ENCODE measurements around the gene ALDH8A1.
"Not testable (repeated sequence)": the region's sequence is repeated elsewhere in the genome, so short reads cannot be mapped to it uniquely, and the experiment has no call there.

The ALDH8A1 gene

GRCh38 chr6:134908906-134909516, 40.9 kb downstream of the ALDH8A1 start:
- no peak for DNase-seq

GRCh38 chr6:134904731-134905130, 45.2 kb downstream of the ALDH8A1 start:
- DNase-seq, result not testable (repeated sequence)

GRCh38 chr6:134903448-134903847, 46.5 kb downstream of the ALDH8A1 start:
- DNase-seq, result no peak

GRCh38 chr6:134902936-134903335, 47.0 kb downstream of the ALDH8A1 start:
- no peak for DNase-seq

- DNase-seq, result no peak
Measured at GRCh38 chr6:134902074-134902861, 47.6 kb downstream of the ALDH8A1 start.

GRCh38 chr6:134898575-134898974, 51.3 kb downstream of the ALDH8A1 start:
- DNase-seq, result no peak

- DNase-seq, result not testable (repeated sequence)
Measured at GRCh38 chr6:134898166-134898565, 51.7 kb downstream of the ALDH8A1 start.

GRCh38 chr6:134896910-134897309, 53.0 kb downstream of the ALDH8A1 start:
- no peak for DNase-seq

- DNase-seq, result no peak
Measured at GRCh38 chr6:134894800-134895199, 55.1 kb downstream of the ALDH8A1 start.

GRCh38 chr6:134892362-134892761, 57.5 kb downstream of the ALDH8A1 start:
- DNase-seq, result no peak

GRCh38 chr6:134891633-134892032, 58.3 kb downstream of the ALDH8A1 start:
- DNase-seq, result no peak

- no peak for DNase-seq
Measured at GRCh38 chr6:134888316-134888715, 61.6 kb downstream of the ALDH8A1 start.

GRCh38 chr6:134884752-134885151, 65.1 kb downstream of the ALDH8A1 start:
- DNase-seq, result no peak

- DNase-seq, result no peak
Measured at GRCh38 chr6:134883314-134883713, 66.6 kb downstream of the ALDH8A1 start.

GRCh38 chr6:134882426-134883038, 67.4 kb downstream of the ALDH8A1 start:
- peak; percentile 15 for DNase-seq

GRCh38 chr6:134880487-134881190, 69.3 kb downstream of the ALDH8A1 start:
- no peak for DNase-seq

GRCh38 chr6:134878136-134878535, 71.8 kb downstream of the ALDH8A1 start:
- DNase-seq, result no peak

GRCh38 chr6:134875367-134875766, 74.5 kb downstream of the ALDH8A1 start:
- no peak for DNase-seq

GRCh38 chr6:134873500-134874388, 76.2 kb downstream of the ALDH8A1 start:
- DNase-seq, result peak; percentile 11

- no peak for DNase-seq
Measured at GRCh38 chr6:134870677-134871498, 79.0 kb downstream of the ALDH8A1 start.

GRCh38 chr6:134868812-134869211, 81.1 kb downstream of the ALDH8A1 start:
- DNase-seq, result no peak
